Measurements from ENCODE around the gene PRRG2. TPM values are rescaled to one million over a fixed set of nuclear protein-coding genes. Genes with fewer than 3 reads are reported as not detected.

Gene PRRG2
- total and polyA plus RNA-seq, 10 of the 15 experiments (the other 5 are each of a cell fraction or from before 2014, with no cell fraction given), result 0.09 to 2.1 (median 0.86) TPM

DNA sequence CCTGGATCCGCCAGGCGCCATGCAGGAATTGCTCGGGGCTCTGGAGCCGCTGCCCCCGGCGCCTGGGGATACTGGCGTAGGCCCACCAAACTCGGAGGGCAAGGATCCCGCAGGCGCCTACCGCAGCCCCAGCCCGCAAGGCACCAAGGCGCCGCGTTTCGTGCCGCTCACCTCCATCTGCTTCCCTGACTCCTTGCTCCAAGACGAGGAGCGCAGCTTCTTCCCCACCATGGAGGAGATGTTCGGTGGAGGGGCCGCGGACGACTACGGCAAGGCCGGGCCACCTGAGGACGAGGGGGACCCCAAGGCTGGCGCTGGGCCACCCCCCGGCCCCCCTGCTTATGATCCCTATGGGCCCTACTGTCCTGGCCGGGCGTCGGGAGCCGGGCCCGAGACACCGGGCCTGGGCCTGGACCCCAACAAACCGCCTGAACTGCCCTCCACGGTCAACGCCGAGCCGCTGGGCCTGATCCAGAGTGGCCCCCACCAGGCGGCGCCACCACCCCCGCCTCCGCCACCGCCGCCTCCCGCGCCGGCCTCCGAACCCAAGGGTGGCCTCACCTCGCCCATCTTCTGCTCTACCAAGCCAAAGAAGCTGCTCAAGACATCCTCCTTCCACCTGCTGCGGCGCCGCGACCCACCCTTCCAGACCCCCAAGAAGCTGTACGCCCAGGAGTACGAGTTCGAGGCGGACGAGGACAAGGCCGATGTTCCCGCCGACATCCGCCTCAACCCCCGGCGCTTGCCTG is 16.0 kb downstream of the PRRG2 start:
- peaks cover 4% of the 10 kb centered on the region; the same call in 1 of the 2 replicates for H3K4me1 ChIP-seq (ENCODE audit: control insufficient read depth, insufficient read depth, low read length)
- ATAC-seq, result no peak
- H4K20me1 ChIP-seq (ENCODE audit: control insufficient read depth, insufficient read depth), result peaks cover 3% of the 10 kb centered on the region; the same call in 1 of the 2 replicates
- no TSS peak for BruUV-seq (replicated peaks)
- in situ Hi-C loops (cut with MboI), result no loop called here
- RAD21 ChIA-PET (ENCODE audit: unreplicated experiment), result no interaction called here
- H3K27me3 ChIP-seq (replicated peaks in 1 of 2; ENCODE audit: control insufficient read depth in 2 of 2, insufficient read depth in 2 of 2, low read length in 1 of 2), result no peaks in the 10 kb centered on the region
- H3K36me3 ChIP-seq (ENCODE audit: control insufficient read depth in 2 of 2, insufficient read depth in 2 of 2, low read length in 1 of 2), result peaks cover 7 to 27% of the 10 kb centered on the region in 2 experiments; a peak in 3 of 4 replicates
- H3K4me3 ChIP-seq, result no peak overlapping the region
- no peak overlapping the region for H3K4me2 ChIP-seq (ENCODE audit: control insufficient read depth, insufficient read depth)
- DNase-seq (ENCODE audit: low read depth, low spot score), result no peak
- peaks cover 19% of the 10 kb centered on the region for H3K79me2 ChIP-seq (ENCODE audit: control insufficient read depth, insufficient read depth, low read length)
- WGBS (ENCODE audit: insufficient coverage, insufficient replicate concordance, low lambda C conversion rate, missing lambda C conversion rate), result 97% methylated on average over 56 of the region's 65 CpGs
- H2AFZ ChIP-seq (ENCODE audit: control insufficient read depth, low read depth, low read length), result no peak overlapping the region
- intact Hi-C loops (cut with micrococcal nuclease; ENCODE audit: unreplicated experiment), result no loop called here
- CTCF ChIA-PET, result no interaction called here
- SMC1A ChIA-PET (ENCODE audit: uncharacterized antibody, unreplicated experiment), result no interaction called here
- POLR2A ChIA-PET, result interaction anchor here (0.8 kb wide), 1 partner anchor 37 kb away, joined by 3 read pairs; no protein-coding TSS in a partner anchor
- no peak for FAIRE-seq
- H3K9ac ChIP-seq (ENCODE audit: control insufficient read depth, insufficient read depth, low read length), result no peak overlapping the region
- TF ChIP-seq ETV6 (conservative IDR thresholded peaks at IDR 0.05 in 1 of 2, IDR thresholded peaks at IDR 0.05 in 1 of 2; ENCODE audit: borderline replicate concordance in 1 of 2, low read depth in 1 of 2) (no peak), BACH1 (IDR thresholded peaks at IDR 0.05; ENCODE audit: borderline replicate concordance) (no peak), SMC3 (IDR thresholded peaks at IDR 0.05; ENCODE audit: borderline replicate concordance, low read length) (no peak), ZNF592 (IDR thresholded peaks at IDR 0.05) (no peak), FOXK2 (IDR thresholded peaks at IDR 0.05) (no peak), MYB (IDR thresholded peaks at IDR 0.05; ENCODE audit: borderline replicate concordance, low read depth, low read length) (no peak), YBX1 (IDR thresholded peaks at IDR 0.05) (no peak)
- H3K9me3 ChIP-seq (replicated peaks; ENCODE audit: control insufficient read depth, insufficient read depth, low read length), result no peaks in the 10 kb centered on the region
- H3K27ac ChIP-seq (ENCODE audit: control insufficient read depth, insufficient read depth), result no peak overlapping the region
